PC-9 (cell line): ENCODE data around the gene TTLL6. TPM values are rescaled to one million over a fixed set of nuclear protein-coding genes. Genes with fewer than 3 reads are reported as not detected.

Experiments
- BruUV-seq: library from RNA; stranded (reverse); fragments of 400-500 nt; replicated peaks from 2 replicates; lab custom pipeline; 2021; lab: Mats Ljungman, UMichigan
- CTCF ChIA-PET: fragments of 300-600 bp; sonication (Branson Sonifier 250); formaldehyde crosslinking; loops from one replicate; lab custom pipeline; 2022; ENCODE audit warnings: antibody characterized with exemption; lab: Charles Lee
- POLR2A ChIA-PET: fragments of 300-600 bp; sonication (Branson Sonifier 250); formaldehyde crosslinking; loops from one replicate; lab custom pipeline; 2022; ENCODE audit warnings: antibody characterized with exemption; ENCODE audit not compliant: unreplicated experiment; lab: Charles Lee
- DNase-seq, 2 experiments: peaks; one replicate each; pipeline versions ENCODE4 v3.0.0 to v3.0.0-alpha.2; 2015 to 2022; ENCODE audit warnings: mixed read lengths in 1 of 2
- H2AFZ ChIP-seq: fragments of 200-600 bp; sonication (generic); 2 replicates; pipeline ENCODE4 v1.8.1; 2017; ENCODE audit warnings: antibody characterized with exemption
- H3F3A ChIP-seq: fragments of 200-600 bp; sonication (generic); 2 replicates; pipeline ENCODE4 v1.8.1; 2017; ENCODE audit warnings: antibody characterized with exemption, mild to moderate bottlenecking, low read depth; ENCODE audit not compliant: insufficient read depth
- H3K27ac ChIP-seq: fragments of 200-600 bp; sonication (generic); 2 replicates; pipeline ENCODE4 v1.6.1; 2016; ENCODE audit warnings: mixed run types
- H3K27me3 ChIP-seq: fragments of 200-600 bp; sonication (generic); 2 replicates; pipeline ENCODE4 v1.6.1; 2016; ENCODE audit warnings: low read depth, mixed run types; ENCODE audit not compliant: insufficient read depth
- H3K36me3 ChIP-seq: fragments of 200-600 bp; sonication (generic); 2 replicates; pipeline ENCODE4 v1.6.1; 2016; ENCODE audit warnings: low read depth, mixed run types
- H3K4me1 ChIP-seq: fragments of 200-600 bp; sonication (generic); replicated peaks from 2 replicates; pipeline ENCODE4 v1.6.1; 2016; ENCODE audit warnings: mixed run types; ENCODE audit not compliant: insufficient read depth
- H3K4me2 ChIP-seq: fragments of 200-600 bp; sonication (generic); 2 replicates; pipeline ENCODE4 v1.6.1; 2017; ENCODE audit warnings: mixed run types
- H3K4me3 ChIP-seq: fragments of 200-600 bp; sonication (generic); 2 replicates; pipeline ENCODE4 v1.6.1; 2016; ENCODE audit warnings: mixed run types
- H3K79me2 ChIP-seq: fragments of 200-600 bp; sonication (generic); 2 replicates; pipeline ENCODE4 v1.6.1; 2017; ENCODE audit warnings: low read depth, mixed run types
- H3K9me2 ChIP-seq: fragments of 200-600 bp; sonication (generic); 2 replicates; pipeline ENCODE4 v1.8.1; 2017; ENCODE audit warnings: mild to moderate bottlenecking; ENCODE audit not compliant: insufficient read depth
- H3K9me3 ChIP-seq: fragments of 200-600 bp; sonication (generic); 2 replicates; pipeline ENCODE4 v1.8.1; 2016; ENCODE audit warnings: low read depth; ENCODE audit not compliant: insufficient read depth
- H4K20me1 ChIP-seq: fragments of 200-600 bp; sonication (generic); 2 replicates; pipeline ENCODE4 v1.8.1; 2017; ENCODE audit not compliant: insufficient read depth
- EZH2 ChIP-seq: fragments of 200-600 bp; sonication (generic); IDR thresholded peaks from 2 replicates; pipeline ENCODE4 v1.8.0; 2017; ENCODE audit warnings: antibody characterized with exemption, low read depth
- intact Hi-C: fragments of 100-400 bp; cut with micrococcal nuclease; formaldehyde crosslinking; loops from one replicate; pipeline ENCODE4 v1.10.0; 2022; ENCODE audit not compliant: unreplicated experiment
- microRNA-seq: library from miRNA; unstranded; fragments of <30 nt; microRNA quantifications from one replicate; pipeline ENCODE4 v1.2.0, GENCODE V29; 2021; ENCODE audit warnings: borderline number of aligned reads, borderline replicate concordance
- total RNA-seq: library from RNA; stranded (reverse); gene quantifications from 2 replicates; pipeline ENCODE4 v1.2.3, GENCODE V29; 2021
- TF ChIP-seq, protein P1 (sequence below): fragments of 200-600 bp; sonication (generic); conservative IDR thresholded peaks from 2 replicates; pipeline ENCODE4 v1.6.1; 2017; ENCODE audit warnings: mixed run types, antibody characterized with exemption, mild to moderate bottlenecking, moderate library complexity

TTLL6 gene
- total RNA-seq, 1 experiment from 2014 or later: not detected

DNA sequence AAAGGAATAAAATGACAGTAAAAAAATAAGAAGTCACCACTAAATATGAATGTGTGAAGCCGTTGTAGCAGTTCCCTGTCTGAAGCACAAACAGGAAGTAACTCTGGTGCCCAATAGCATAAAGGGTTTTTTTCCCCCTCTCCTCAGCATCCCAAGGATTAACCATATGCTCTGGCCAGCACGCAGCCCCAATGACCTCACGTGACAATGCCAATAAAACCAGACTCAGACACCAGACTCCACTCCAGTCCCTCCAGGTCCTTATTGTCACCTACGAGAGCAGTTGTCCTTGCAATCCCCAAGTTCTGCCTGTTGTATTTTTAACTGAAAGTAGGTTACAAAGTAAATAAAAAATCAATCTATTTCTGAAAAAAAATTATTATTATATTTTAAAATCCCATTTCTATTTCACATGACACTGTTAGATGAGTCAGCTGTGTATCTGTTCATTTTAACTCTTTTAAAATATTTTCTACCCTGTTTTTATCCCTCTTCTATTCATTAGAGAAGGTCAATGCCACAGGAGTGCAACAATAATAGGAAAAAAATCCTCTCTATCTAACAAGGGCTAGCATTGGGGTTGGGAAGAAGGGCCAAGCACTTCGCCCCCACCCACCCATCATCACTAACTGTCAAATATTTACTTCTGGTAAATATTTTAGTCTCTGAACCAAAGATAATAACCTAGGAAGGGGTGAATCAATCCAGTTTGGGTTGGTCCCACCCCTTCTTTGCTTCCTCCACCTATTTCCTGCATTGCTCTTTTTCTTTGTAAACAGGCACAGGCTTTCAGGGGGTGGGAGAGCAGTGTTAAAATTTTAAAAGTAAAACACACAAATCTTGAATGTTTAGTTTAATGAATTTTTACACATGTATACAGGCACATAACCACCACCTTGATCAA, 101.3 kb downstream of the TTLL6 start:
- H3K27ac ChIP-seq: no peak overlapping the region
- no peaks in the 10 kb centered on the region for H4K20me1 ChIP-seq
- no peaks in the 10 kb centered on the region for H3K4me1 ChIP-seq
- no peak overlapping the region for H2AFZ ChIP-seq
- TF ChIP-seq EZH2: no peak
- TF ChIP-seq, protein P1, sequence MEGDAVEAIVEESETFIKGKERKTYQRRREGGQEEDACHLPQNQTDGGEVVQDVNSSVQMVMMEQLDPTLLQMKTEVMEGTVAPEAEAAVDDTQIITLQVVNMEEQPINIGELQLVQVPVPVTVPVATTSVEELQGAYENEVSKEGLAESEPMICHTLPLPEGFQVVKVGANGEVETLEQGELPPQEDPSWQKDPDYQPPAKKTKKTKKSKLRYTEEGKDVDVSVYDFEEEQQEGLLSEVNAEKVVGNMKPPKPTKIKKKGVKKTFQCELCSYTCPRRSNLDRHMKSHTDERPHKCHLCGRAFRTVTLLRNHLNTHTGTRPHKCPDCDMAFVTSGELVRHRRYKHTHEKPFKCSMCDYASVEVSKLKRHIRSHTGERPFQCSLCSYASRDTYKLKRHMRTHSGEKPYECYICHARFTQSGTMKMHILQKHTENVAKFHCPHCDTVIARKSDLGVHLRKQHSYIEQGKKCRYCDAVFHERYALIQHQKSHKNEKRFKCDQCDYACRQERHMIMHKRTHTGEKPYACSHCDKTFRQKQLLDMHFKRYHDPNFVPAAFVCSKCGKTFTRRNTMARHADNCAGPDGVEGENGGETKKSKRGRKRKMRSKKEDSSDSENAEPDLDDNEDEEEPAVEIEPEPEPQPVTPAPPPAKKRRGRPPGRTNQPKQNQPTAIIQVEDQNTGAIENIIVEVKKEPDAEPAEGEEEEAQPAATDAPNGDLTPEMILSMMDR: no peak
- H3K27me3 ChIP-seq: peaks cover 30% of the 10 kb centered on the region
- no peak overlapping the region for H3K4me2 ChIP-seq
- no peaks in the 10 kb centered on the region for H3K36me3 ChIP-seq
- H3K79me2 ChIP-seq: no peaks in the 10 kb centered on the region
- no peaks in the 10 kb centered on the region for H3K9me2 ChIP-seq
- DNase-seq: no peak
- CTCF ChIA-PET: no interaction called here
- no peaks in the 10 kb centered on the region for H3F3A ChIP-seq
- no peak overlapping the region for H3K4me3 ChIP-seq
- POLR2A ChIA-PET: no interaction called here
- no peaks in the 10 kb centered on the region for H3K9me3 ChIP-seq
- intact Hi-C loops: no loop called here
- BruUV-seq: no TSS peak

Small RNA genes within 50 kb of the gene (microRNA-seq; reads per million reads assigned to microRNA genes)
- not detected for gene MIR3185

Other genes with a start within 250 kb of the TTLL6 start
- 2.0 and 2.1 TPM in 2 replicates for gene HOXB4, start 238.9 kb downstream of the TTLL6 start, total RNA-seq
- gene HOXB3, start 227.0 kb downstream of the TTLL6 start, total RNA-seq: 17.2 and 19.1 TPM in 2 replicates
- gene HOXB5, start 223.4 kb downstream of the TTLL6 start, total RNA-seq: 8.3 and 12.9 TPM in 2 replicates
- gene HOXB6, start 212.2 kb downstream of the TTLL6 start, total RNA-seq: 27.9 and 30.7 TPM in 2 replicates
- 28.2 and 34.0 TPM in 2 replicates for gene HOXB7, start 206.2 kb downstream of the TTLL6 start, total RNA-seq
- 0.70 and 1.3 TPM in 2 replicates for gene HOXB8, start 201.9 kb downstream of the TTLL6 start, total RNA-seq
- gene HOXB9, start 190.9 kb downstream of the TTLL6 start, total RNA-seq: 0.30 and 0.70 TPM in 2 replicates
- gene PRAC1, start 94.7 kb downstream of the TTLL6 start, total RNA-seq: not detected in 2 replicates
- gene PRAC2, start 94.0 kb downstream of the TTLL6 start, total RNA-seq: not detected in 2 replicates
- 0.15 TPM in 1 of 2 replicates, not detected in the other for gene HOXB13, start 88.5 kb downstream of the TTLL6 start, total RNA-seq
- 82.9 and 95.9 TPM in 2 replicates for gene CALCOCO2, start 13.8 kb upstream of the TTLL6 start, total RNA-seq
- 62.7 and 71.2 TPM in 2 replicates for gene ATP5MC1, start 75.6 kb upstream of the TTLL6 start, total RNA-seq
- 99.4 and 100.0 TPM in 2 replicates for gene UBE2Z, start 91.2 kb upstream of the TTLL6 start, total RNA-seq
- 103 and 118 TPM in 2 replicates for gene SNF8, start 127.6 kb upstream of the TTLL6 start, total RNA-seq
- not detected in 2 replicates for gene GIP, start 151.4 kb upstream of the TTLL6 start, total RNA-seq
- 56.5 and 57.4 TPM in 2 replicates for gene IGF2BP1, start 180.2 kb upstream of the TTLL6 start, total RNA-seq